ENCODE measurements around the gene PRKAR1B. TPM values are rescaled to one million over a fixed set of nuclear protein-coding genes. Genes with fewer than 3 reads are reported as not detected.
A peak's percentile ranks its signal among the peaks of the same experiment; 100 is the strongest.

PRKAR1B gene
- total RNA-seq, 1 donor from 2014 or later: 16.5 TPM

DNA sequence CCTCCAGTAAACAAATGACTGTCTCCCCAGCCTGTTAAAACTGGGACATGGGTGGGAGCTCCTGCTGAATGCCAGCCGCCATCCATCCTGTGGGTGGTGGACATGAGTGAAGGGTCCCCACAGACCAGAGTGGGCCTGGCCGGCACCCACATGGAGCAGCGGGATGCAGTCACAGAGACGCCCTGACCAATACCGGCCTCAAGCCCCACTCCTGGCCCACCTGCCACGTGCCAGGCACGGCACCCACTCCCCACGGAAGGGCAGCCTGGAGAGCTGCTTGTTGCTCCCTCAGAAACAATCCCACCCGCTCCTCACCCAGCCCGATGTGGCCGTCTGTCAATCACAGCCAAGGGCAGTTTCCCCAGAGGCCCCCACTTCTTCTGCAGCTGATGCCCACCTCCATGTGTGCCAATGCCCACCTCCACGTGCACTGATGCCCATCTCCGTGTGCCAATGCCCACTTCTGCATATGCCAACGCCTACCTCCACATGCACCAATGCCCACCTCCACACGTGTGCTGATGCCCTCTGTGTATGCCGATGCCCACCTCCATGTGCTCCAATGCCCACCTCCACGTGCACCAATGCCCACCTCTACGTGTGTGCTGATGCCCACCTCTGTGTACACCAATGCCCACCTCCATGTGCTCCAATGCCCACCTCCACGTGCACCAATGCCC is 43.4 kb downstream of the PRKAR1B start:
- ATAC-seq (ENCODE audit: poor library complexity) (no peak), DNase-seq (no peak)
- intact Hi-C loops (cut with DNase I): no loop called here

DNA sequence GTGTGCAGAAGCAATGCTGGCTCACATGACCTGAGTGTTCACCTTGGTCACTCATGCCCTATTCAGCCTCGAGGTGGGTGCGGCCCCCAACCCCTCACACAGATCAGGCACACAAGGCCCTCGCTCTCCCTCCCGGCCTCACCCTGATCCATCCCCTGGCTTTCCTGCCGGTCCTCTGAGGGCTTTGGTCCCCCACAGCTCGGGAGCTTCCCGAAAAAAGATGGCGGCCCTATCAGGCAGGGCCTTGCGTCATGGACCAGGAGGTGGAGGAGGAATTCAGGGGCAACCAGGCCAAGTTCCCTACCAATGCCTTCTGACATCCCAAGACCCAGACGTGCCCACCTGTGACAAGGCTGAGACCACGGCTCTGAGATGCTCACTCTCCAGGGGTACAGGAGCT is 44.3 kb downstream of the PRKAR1B start:
- no peak for ATAC-seq (ENCODE audit: poor library complexity)
- intact Hi-C loops (cut with DNase I): no loop called here
- no peak for DNase-seq

DNA sequence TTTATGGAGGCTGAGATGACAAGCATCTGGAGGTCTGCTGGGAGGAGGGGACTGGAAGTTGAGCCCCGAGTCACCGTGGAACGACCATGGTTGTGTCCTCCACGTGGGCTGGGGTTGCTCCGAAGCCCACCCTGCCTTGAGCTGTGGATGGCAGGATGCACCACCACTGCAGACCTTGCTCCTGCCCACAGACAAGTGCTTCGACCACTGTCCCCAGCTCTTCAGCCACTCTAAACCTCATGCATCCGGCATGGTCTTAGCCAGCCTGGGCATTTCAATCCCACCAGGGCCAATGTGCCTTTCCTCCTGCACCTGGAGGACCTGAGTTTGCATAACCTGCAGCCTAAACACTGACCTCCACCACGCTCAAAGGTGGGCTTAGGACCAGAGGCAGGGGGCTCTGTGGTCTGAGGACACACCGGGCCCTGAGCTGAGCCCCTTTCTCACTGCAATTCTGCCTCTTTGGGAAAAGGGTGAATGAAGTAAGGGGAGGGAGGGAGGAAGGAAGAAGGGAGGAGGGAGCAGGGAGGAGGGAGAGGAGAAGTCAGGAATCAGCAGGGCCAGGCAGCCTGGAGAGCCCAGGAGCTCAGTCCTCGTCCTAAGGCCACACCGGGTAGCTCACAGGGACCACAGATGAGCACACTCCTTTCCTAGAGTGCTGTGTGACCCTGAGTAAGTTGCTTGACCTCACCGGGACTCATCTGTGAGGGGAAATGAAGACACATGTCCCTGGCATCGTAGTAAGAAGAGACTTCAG is 45.4 kb downstream of the PRKAR1B start:
- intact Hi-C loops (cut with DNase I): no loop called here
- ATAC-seq (ENCODE audit: poor library complexity): no peak
- DNase-seq: no peak

DNA sequence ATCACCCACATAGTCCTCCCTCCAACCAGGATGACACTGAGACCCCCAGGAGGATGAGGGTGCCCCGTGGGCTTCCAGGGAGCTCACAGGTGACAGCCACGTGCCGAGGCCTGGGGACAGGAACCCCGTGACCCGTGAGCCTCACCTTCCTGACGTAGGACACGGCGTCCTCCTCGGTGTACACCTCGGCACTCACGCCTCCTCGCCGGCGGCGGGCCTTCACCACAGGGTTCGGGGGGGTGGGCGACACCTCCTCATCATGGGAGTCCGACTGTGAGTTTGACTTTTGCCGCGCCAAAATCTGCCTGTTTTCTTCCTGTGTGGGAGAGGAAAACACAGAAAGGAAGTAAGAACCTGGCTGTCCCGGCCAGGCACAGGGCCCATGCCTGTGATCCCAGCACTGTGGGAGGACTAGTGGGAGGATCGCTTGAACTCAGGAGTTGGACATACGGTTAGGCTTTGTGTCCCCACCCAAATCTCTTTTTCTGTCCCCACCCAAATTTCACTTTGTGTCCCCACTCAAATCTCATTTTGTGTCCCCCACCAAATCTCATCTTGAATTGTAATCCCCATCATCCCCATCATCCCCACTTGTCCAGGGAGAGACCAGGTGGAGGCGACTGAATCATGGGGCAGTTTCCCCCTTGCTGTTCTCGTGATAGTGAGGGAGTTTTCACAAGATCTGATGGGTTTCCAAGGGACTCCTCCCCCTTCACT is 46.5 kb downstream of the PRKAR1B start:
- no peak for ATAC-seq (ENCODE audit: poor library complexity)
- no peak for DNase-seq
- intact Hi-C loops (cut with DNase I): no loop called here

DNA sequence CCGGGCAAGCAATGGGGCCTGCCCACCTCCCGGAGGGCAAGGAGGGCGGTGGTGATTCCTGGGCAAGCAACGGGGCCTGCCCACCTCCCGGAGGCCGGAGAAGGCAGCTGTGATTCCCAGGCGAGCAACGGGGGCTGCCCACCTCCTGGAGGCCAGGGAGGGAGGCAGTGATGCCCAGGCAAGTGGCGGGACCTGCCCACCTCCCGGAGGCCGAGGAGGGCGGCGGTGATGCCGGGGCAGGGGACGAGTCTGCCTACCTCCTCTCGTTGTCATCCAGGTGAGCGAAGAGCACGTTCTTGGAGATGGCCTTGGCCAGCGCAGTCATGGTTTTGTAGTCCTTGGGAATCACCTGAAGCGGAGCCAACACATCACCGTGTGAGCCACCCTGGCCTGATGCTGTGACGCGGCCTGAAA is 50.1 kb downstream of the PRKAR1B start:
- intact Hi-C loops (cut with DNase I): no loop called here
- DNase-seq (no peak), ATAC-seq (ENCODE audit: poor library complexity) (no peak)

DNA sequence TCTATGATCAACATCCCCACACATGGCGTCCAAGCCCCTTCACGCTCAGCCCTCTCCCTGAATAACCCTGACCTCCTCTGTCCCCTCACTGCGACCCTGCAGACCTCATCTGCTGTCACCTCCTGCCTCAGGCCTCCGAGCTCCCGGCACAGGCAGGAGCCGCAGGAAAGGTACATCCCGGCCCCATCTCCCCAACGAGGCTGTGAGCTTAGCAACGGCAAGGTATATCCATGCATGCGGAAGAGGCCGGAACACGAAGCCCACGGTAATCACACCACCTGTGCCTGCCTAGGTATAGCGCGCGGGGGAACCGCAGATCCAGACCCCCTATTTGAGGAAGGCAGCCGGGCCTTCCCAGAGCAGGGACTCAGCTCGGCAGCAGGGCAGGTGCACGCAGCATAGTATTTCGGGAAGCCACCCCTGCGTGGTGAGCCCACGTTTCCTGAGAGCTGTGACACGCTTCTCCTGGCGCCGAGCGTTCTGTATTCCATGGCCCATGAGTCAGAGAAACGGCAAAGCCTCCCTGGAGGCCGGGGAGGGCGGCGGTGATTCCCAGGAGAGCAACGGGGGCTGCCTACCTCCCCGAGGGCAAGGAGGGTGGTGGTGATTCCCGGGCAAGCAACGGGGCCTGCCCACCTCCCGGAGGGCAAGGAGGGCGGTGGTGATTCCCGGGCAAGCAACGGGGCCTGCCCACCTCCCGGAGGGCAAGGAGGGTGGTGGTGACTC is 50.7 kb downstream of the PRKAR1B start:
- ATAC-seq (ENCODE audit: poor library complexity) (no peak), DNase-seq (no peak)
- intact Hi-C loops (cut with DNase I): no loop called here

DNA sequence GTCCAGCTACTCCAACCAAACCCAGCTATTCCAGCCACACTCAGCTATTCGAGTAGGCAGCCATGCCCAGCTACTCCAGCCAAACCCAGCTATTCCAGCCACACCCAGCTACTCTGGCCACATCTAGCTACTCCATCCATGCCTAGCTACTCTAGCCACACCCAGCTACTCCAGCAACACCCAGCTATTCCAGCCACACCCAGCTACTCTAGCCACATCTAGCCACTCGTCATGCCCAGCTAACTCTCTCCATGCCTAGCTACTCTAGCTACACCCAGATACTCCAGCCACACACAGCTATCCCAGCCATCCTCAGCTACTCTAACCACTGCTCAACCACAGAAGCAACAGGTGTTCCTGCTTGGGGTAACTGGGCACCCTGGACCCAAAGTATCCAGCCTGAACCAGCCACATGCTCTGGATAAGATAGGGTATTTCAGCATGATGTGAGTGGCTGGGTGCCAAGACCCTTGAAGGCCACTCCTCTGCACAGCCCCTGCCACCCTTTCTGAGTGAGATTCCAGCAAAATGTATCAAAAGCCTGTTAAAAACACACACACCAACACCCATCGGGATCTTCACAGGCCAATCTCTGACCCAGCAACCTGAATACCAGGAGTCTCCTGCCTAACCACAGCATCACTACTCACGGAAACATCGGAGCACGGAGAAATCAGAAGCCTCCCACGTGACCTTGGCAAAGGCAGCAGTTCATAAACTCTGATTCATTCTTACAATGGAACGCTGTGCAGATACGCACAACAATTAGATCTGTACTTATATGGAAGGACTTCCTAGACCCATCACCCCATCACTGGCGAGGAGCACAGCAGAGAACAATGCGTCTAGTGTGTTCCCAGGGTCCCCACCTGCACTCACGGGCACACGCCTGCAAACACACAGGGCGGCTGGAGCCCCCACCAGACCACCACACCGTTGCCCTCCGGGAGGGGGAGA is 52.3 kb downstream of the PRKAR1B start:
- peak; percentile 66 for ATAC-seq (ENCODE audit: poor library complexity)
- DNase-seq: no peak
- intact Hi-C loops (cut with DNase I): no loop called here

DNA sequence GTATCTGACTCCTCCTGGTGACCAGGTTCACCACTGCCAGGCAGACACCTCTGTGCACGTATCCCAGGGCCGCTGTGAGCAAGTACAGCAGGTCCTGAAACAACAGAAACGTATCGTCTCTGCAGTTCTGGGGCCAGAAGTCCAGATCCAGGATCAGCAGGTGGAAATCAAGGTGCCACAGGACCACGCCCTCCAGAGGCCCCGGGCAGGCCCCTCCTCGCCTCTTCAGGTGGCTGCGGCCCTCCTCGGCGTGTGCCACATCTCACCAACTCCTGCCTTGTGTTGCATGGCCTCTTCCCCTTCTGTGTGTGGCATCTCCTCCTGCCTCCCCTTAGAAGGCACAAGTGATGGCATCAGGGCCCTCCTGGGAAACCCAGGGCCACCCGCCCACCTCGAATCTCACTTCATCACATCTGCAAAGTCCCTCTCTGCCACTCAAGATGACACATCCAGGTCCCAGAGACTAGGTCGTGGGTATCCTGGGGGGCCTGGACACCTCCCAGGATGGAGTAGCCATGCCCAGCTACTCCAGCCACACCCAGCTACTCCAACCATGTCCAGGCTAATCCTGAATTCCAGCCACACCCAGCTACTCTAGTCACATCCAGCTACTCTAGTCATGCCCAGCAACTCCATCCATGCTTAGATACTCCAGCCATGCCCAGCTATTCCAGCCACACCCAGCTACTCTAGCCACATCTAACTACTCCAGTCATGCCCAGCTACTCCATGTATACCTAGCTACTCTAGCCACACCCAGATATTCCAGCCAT is 53.2 kb downstream of the PRKAR1B start:
- no peak for ATAC-seq (ENCODE audit: poor library complexity)

DNA sequence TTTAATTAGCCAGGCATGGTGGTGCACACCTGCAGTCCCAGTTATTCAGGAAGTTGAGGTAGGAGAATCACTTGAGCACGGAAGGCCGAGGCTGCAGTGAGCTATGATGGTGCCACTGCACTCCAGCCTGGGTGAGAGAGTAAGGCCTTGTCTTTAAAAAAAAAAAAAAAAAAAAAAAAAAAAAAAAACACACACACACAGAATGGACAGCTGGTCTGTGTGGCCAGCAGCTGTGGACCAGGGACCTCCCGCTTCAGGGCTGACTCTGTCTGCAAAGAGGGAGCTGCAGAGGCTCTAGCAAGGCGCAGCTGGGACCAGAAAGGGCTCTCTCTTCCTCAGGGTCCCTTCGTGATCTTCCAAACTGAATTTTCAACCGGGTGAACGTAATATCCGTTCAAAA is 54.2 kb downstream of the PRKAR1B start:
- intact Hi-C loops (cut with DNase I): no loop called here
- DNase-seq (no peak), ATAC-seq (ENCODE audit: poor library complexity) (no peak)

More for the DNA sequence above, 53.2 kb downstream of the PRKAR1B start:
- intact Hi-C loops (cut with DNase I): no loop called here
- DNase-seq: no peak

DNA sequence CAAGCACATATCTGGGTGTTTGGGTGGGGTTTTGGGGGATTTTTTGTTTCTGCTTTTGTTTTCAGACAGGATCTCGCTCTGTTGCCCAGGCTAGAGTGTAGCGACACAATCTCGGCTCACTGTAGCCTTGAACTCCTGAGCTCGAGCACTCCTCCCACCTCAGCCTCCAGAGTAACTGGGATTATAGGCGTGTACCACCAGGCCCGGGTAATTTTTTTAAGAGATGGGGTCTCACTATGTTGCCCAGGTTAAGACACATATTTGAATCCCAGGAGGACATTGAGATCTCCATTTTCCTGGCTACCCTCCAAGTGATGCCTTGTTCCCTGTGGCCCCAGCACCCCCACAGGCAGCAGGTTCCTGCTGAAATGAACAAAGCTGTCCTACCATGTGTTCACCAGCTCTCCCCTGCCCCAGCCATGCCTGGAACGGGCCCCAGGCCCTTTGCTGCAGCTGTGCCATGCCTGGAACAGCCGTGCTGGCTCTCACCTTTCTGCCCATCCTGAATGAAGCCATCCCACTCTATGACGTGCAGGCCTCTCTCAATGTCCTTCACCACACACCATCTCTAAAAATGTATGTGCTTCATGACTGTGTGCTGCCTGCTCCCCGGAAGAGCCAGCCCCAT is 55.6 kb downstream of the PRKAR1B start:
- no peak for DNase-seq
- intact Hi-C loops (cut with DNase I): no loop called here

DNA sequence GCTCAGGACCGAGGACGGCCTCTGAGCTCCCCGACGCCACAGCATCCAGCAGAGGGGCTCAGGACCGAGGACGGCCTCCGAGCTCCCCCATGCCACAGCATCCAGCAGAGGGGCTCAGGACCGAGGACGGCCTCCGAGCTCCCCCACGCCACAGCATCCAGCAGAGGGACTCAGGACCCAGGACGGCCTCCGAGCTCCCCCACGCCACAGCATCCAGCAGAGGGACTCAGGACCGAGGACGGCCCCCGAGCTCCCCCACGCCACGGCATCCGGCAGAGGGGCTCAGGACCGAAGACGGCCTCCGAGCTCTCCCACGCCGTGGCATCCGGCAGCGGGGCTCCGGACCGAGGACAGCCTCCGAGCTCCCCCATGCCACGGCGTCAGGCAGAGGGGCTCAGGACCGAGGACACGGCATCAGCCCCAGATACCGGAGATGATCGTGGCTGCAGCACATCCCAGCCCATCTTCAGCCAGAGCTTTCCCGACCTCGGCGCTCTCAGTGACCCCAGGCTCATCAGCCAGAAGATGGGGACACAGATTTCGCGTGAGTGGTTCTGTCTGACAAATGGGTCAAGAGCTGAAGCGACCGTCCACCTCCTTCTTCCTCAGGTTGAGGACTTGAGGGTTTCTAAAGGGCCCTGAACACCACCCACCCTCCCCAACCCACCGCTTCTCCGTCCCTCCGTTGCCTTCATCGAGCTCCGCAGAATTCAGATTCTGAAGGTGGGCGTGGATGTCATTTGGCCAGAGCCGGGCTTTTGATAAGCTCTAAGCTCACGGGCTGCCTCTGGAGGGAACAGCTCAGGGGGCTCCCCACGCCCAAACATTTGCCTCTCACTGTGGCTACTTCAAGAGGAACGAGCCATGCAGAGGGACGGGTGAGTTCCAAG is 56.3 kb downstream of the PRKAR1B start:
- ATAC-seq (ENCODE audit: poor library complexity) (no peak), DNase-seq (no peak)
- intact Hi-C loops (cut with DNase I): no loop called here

More for the DNA sequence above, 55.6 kb downstream of the PRKAR1B start:
- ATAC-seq (ENCODE audit: poor library complexity): no peak

DNA sequence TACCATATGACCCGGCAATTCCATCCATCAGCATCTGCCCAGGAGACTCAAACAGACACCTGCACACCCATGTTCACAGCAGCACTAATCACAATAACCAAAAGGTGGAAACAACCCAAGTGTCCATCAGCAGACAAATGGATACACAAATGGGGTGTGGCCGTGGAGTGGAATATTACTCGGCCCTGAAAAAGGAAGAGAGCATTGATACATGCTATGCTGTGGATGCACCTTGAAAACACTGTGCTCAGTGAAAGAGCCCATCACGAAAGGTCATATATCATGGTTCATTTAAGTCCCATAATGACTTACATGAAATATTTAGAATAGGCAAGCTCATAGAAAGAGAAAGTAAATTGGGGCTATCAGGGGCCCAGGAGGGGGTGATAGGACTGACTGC is 58.1 kb downstream of the PRKAR1B start:
- intact Hi-C loops (cut with DNase I): loop anchor here (5.0 kb wide), 1 partner anchor 58 kb away; the partner anchor contains the start of genes DNAAF5 and PRKAR1B
- DNase-seq (no peak), ATAC-seq (ENCODE audit: poor library complexity) (no peak)

DNA sequence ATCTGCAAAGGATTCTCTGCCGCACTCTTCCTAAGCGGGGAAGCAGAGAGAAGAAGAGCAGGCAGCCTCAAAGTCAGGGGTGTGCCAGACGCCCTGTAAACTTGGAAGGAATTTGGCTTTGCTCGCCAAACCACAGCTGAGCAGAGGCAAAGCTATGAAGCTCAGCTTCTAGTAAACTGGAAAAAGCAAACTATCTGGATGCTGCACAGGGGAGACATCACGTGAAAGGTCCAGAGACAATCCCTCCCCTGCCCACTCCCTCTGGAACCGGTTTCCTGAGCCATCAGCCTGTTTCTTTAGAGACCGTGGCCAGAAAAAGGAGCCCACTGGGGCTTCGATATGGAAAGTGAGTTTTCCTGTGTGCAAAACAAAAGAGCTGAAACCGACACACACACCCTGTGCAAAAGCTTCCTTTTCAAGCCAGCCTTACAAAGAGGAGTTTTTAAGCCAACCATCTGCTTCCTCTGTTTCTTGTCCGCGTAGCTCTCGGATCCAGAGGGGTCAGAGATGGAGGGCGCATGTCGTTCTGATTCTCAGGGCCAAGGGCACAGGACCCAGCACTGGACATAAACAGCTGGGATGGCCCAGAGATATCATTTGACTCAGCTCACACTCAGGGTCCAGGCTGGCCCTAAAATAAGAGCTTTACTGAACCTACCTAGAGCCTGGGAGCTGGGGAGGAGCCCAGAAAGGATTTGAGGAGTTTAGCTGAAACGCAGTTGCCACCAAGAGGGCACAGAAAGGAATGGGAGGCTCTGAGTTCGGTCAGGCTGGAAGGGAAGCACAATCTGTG is 58.7 kb downstream of the PRKAR1B start:
- no peak for DNase-seq
- peak; percentile 18 for ATAC-seq (ENCODE audit: poor library complexity)
- intact Hi-C loops (cut with DNase I): loop anchor here (5.0 kb wide), 1 partner anchor 59 kb away; the partner anchor contains the start of genes DNAAF5 and PRKAR1B

DNA sequence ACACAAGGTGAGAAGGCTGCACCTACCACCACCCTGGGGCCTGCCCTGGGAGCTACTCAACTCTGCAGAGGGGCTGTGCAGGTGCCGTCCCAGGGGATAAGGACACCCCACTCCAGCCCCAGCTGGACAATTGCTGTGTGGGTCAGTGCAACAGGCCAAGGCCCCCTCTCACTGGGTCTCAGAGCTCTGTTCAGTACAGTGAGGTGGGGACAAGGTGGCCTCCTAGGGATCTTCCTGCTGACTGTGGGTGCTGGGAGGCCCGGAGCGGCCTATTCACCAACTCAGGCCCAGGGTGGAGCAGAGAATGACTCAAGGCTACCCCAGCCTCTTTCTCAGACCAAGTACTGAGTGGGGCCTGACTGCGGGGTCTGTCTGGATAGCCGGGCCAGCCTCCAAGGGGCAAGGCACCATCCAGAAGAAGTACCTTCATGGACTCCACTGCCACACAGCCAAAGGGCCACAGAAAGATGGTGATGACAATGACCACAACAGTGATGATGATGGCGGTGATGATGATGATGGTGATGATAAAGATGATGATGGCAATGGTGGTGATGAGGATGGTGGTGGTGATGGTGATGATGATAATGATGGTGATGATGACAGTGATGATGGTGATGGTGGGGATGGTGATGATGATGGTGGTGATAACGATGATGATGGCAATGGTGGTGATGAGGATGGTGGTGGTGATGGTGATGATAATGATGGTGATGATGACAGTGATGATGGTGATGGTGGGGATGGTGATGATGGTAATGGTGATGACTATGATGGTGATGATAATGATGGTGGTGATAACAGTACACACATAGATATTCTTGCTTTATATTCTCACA is 60.4 kb downstream of the PRKAR1B start:
- intact Hi-C loops (cut with DNase I): loop anchor here (5.0 kb wide), 1 partner anchor 61 kb away; the partner anchor contains the start of genes DNAAF5 and PRKAR1B
- DNase-seq: no peak

More for the DNA sequence above, 60.4 kb downstream of the PRKAR1B start:
- ATAC-seq (ENCODE audit: poor library complexity): no peak
